Activated T-cell treated with anti-CD3 and anti-CD28 coated beads, Interleukin-2, amount 50 U/mL, for 24 hours (primary cell): ENCODE data around the gene MSRB3.
"Not testable (repeated sequence)": the region's sequence is repeated elsewhere in the genome, so short reads cannot be mapped to it uniquely, and the experiment has no call there.

Source experiments
- DNase-seq: peaks from one replicate; pipeline ENCODE4 v3.0.0-alpha.2; 2020
- H3K27ac Mint-ChIP-seq: 2 replicates; pipeline ENCODE4 v1.8.0; 2020; ENCODE audit warnings: mild to moderate bottlenecking, mixed read lengths
- H3K27me3 Mint-ChIP-seq: 2 replicates; pipeline ENCODE4 v1.8.0; 2020; ENCODE audit warnings: mixed read lengths
- H3K36me3 Mint-ChIP-seq: 2 replicates; pipeline ENCODE4 v1.8.0; 2020; ENCODE audit warnings: low read depth, mixed read lengths
- H3K4me1 Mint-ChIP-seq: 2 replicates; pipeline ENCODE4 v1.8.0; 2020; ENCODE audit warnings: low read depth, mixed read lengths
- H3K4me3 Mint-ChIP-seq: 2 replicates; pipeline ENCODE4 v1.8.0; 2020; ENCODE audit warnings: mild to moderate bottlenecking, moderate library complexity, mixed read lengths
- H3K9me3 Mint-ChIP-seq: 2 replicates; pipeline ENCODE4 v1.8.0; 2020; ENCODE audit warnings: mixed read lengths

Gene MSRB3

GRCh38 chr12:65305346-65305950 is 27.0 kb downstream of the MSRB3 start:
- H3K4me1 Mint-ChIP-seq, result peaks cover 6% of the 10 kb centered on the region
- no peak for DNase-seq
- no peak overlapping the region for H3K4me3 Mint-ChIP-seq
- H3K27me3 Mint-ChIP-seq, result peaks cover 36% of the 10 kb centered on the region
- no peaks in the 10 kb centered on the region for H3K9me3 Mint-ChIP-seq
- no peak overlapping the region for H3K27ac Mint-ChIP-seq
- no peaks in the 10 kb centered on the region for H3K36me3 Mint-ChIP-seq

- Mint-ChIP-seq H3K27ac (no peak overlapping the region), H3K36me3 (no peaks in the 10 kb centered on the region), H3K9me3 (no peaks in the 10 kb centered on the region), H3K4me3 (no peak overlapping the region), H3K27me3 (peaks cover 29% of the 10 kb centered on the region), H3K4me1 (peaks cover 6% of the 10 kb centered on the region)
- DNase-seq, result no peak
These were observed 28.1 kb downstream of the MSRB3 start for GRCh38 chr12:65306366-65307168.

- DNase-seq, result no peak
- peaks cover 27% of the 10 kb centered on the region for H3K27me3 Mint-ChIP-seq
- peaks cover 6% of the 10 kb centered on the region for H3K4me1 Mint-ChIP-seq
- H3K4me3 Mint-ChIP-seq, result no peak overlapping the region
- H3K9me3 Mint-ChIP-seq, result no peaks in the 10 kb centered on the region
- no peak overlapping the region for H3K27ac Mint-ChIP-seq
- no peaks in the 10 kb centered on the region for H3K36me3 Mint-ChIP-seq
These were observed 28.7 kb downstream of the MSRB3 start for GRCh38 chr12:65307169-65307501.

GRCh38 chr12:65308006-65308405 is 29.5 kb downstream of the MSRB3 start:
- no peak for DNase-seq
- no peaks in the 10 kb centered on the region for H3K36me3 Mint-ChIP-seq
- H3K4me1 Mint-ChIP-seq, result peaks cover 6% of the 10 kb centered on the region
- H3K4me3 Mint-ChIP-seq, result no peak overlapping the region
- H3K9me3 Mint-ChIP-seq, result no peaks in the 10 kb centered on the region
- no peak overlapping the region for H3K27ac Mint-ChIP-seq
- peaks cover 22% of the 10 kb centered on the region for H3K27me3 Mint-ChIP-seq

GRCh38 chr12:65308601-65309071 is 30.2 kb downstream of the MSRB3 start:
- Mint-ChIP-seq H3K36me3 (no peaks in the 10 kb centered on the region), H3K4me3 (no peak overlapping the region), H3K27ac (no peak overlapping the region), H3K9me3 (no peaks in the 10 kb centered on the region), H3K4me1 (peaks cover 6% of the 10 kb centered on the region), H3K27me3 (peaks cover 18% of the 10 kb centered on the region)
- no peak for DNase-seq

- Mint-ChIP-seq H3K9me3 (no peaks in the 10 kb centered on the region), H3K36me3 (no peaks in the 10 kb centered on the region), H3K4me1 (peaks cover 6% of the 10 kb centered on the region), H3K4me3 (no peak overlapping the region), H3K27ac (no peak overlapping the region), H3K27me3 (peaks cover 6% of the 10 kb centered on the region)
- DNase-seq, result no peak
These were observed 32.8 kb downstream of the MSRB3 start for GRCh38 chr12:65311260-65311659.

- Mint-ChIP-seq H3K4me1 (no peaks in the 10 kb centered on the region), H3K27ac (no peak overlapping the region), H3K4me3 (no peak overlapping the region), H3K36me3 (no peaks in the 10 kb centered on the region), H3K27me3 (no peaks in the 10 kb centered on the region), H3K9me3 (no peaks in the 10 kb centered on the region)
- DNase-seq, result no peak
These were observed 35.3 kb downstream of the MSRB3 start for GRCh38 chr12:65313719-65314317.

GRCh38 chr12:65315238-65315637 is 36.8 kb downstream of the MSRB3 start:
- H3K4me1 Mint-ChIP-seq, H3K4me3 Mint-ChIP-seq, DNase-seq, H3K36me3 Mint-ChIP-seq, H3K9me3 Mint-ChIP-seq, H3K27me3 Mint-ChIP-seq, H3K27ac Mint-ChIP-seq: not testable (repeated sequence)

- Mint-ChIP-seq H3K36me3 (no peaks in the 10 kb centered on the region), H3K4me1 (no peaks in the 10 kb centered on the region), H3K9me3 (no peaks in the 10 kb centered on the region), H3K27me3 (peaks cover 15% of the 10 kb centered on the region), H3K27ac (no peak overlapping the region), H3K4me3 (no peak overlapping the region)
- DNase-seq, result no peak
These were observed 39.8 kb downstream of the MSRB3 start for GRCh38 chr12:65318186-65318685.

- H3K27me3 Mint-ChIP-seq, result peaks cover 20% of the 10 kb centered on the region
- no peak for DNase-seq
- no peak overlapping the region for H3K27ac Mint-ChIP-seq
- no peak overlapping the region for H3K4me3 Mint-ChIP-seq
- no peaks in the 10 kb centered on the region for H3K9me3 Mint-ChIP-seq
- H3K4me1 Mint-ChIP-seq, result no peaks in the 10 kb centered on the region
- no peaks in the 10 kb centered on the region for H3K36me3 Mint-ChIP-seq
These were observed 41.3 kb downstream of the MSRB3 start for GRCh38 chr12:65319688-65320200.

GRCh38 chr12:65323070-65323469 is 44.6 kb downstream of the MSRB3 start:
- Mint-ChIP-seq H3K27me3 (peaks cover 28% of the 10 kb centered on the region), H3K4me1 (no peaks in the 10 kb centered on the region), H3K36me3 (no peaks in the 10 kb centered on the region), H3K9me3 (no peaks in the 10 kb centered on the region), H3K4me3 (no peak overlapping the region), H3K27ac (no peak overlapping the region)
- DNase-seq, result no peak

GRCh38 chr12:65324056-65324455 is 45.6 kb downstream of the MSRB3 start:
- no peaks in the 10 kb centered on the region for H3K9me3 Mint-ChIP-seq
- peaks cover 33% of the 10 kb centered on the region for H3K27me3 Mint-ChIP-seq
- no peak overlapping the region for H3K4me3 Mint-ChIP-seq
- H3K27ac Mint-ChIP-seq, result no peak overlapping the region
- H3K36me3 Mint-ChIP-seq, result no peaks in the 10 kb centered on the region
- no peak for DNase-seq
- H3K4me1 Mint-ChIP-seq, result no peaks in the 10 kb centered on the region

- H3K4me1 Mint-ChIP-seq, result no peaks in the 10 kb centered on the region
- no peaks in the 10 kb centered on the region for H3K9me3 Mint-ChIP-seq
- no peak overlapping the region for H3K4me3 Mint-ChIP-seq
- no peak for DNase-seq
- H3K27ac Mint-ChIP-seq, result no peak overlapping the region
- peaks cover 35% of the 10 kb centered on the region for H3K27me3 Mint-ChIP-seq
- no peaks in the 10 kb centered on the region for H3K36me3 Mint-ChIP-seq
These were observed 46.1 kb downstream of the MSRB3 start for GRCh38 chr12:65324551-65324950.

GRCh38 chr12:65325183-65325582 is 46.7 kb downstream of the MSRB3 start:
- H3K9me3 Mint-ChIP-seq, result no peaks in the 10 kb centered on the region
- H3K4me3 Mint-ChIP-seq, result no peak overlapping the region
- no peak overlapping the region for H3K27ac Mint-ChIP-seq
- H3K4me1 Mint-ChIP-seq, result no peaks in the 10 kb centered on the region
- DNase-seq, result no peak
- H3K36me3 Mint-ChIP-seq, result no peaks in the 10 kb centered on the region
- H3K27me3 Mint-ChIP-seq, result peaks cover 38% of the 10 kb centered on the region

- Mint-ChIP-seq H3K36me3 (no peaks in the 10 kb centered on the region), H3K27me3 (peaks cover 38% of the 10 kb centered on the region), H3K27ac (no peak overlapping the region), H3K4me1 (no peaks in the 10 kb centered on the region), H3K9me3 (no peaks in the 10 kb centered on the region), H3K4me3 (no peak overlapping the region)
- no peak for DNase-seq
These were observed 48.1 kb downstream of the MSRB3 start for GRCh38 chr12:65326616-65327015.
